Stimulated activated CD4-positive, alpha-beta T cell treated with anti-CD3 and anti-CD28 coated beads, Interleukin-1b, Interleukin-23, amount 100 ng/mL, for 24 hours (primary cell): ENCODE data around the gene GTF2H3.
"Not testable (repeated sequence)": the region's sequence is repeated elsewhere in the genome, so short reads cannot be mapped to it uniquely, and the experiment has no call there.

Experiments used
- DNase-seq, 4 experiments: peaks; one replicate each; pipeline ENCODE4 v3.0.0-alpha.2; 2020; ENCODE audit warnings: low read depth in 4 of 4, low spot score in 1 of 4

The GTF2H3 gene

GRCh38 chr12:123633379-123634141 is at the start of gene GTF2H3, which contains the start of gene EIF2B1:
GTF2H3 (plus strand) TSS chr12:123633829; CDS start chr12:123633860, 31 bp downstream.
EIF2B1 (minus strand) TSS chr12:123633686; CDS start chr12:123633557, 129 bp downstream.
- peak; percentile 89 to 95 (median 93) for DNase-seq

- DNase-seq, result no peak
These were observed 41.7 kb upstream of the GTF2H3 start for GRCh38 chr12:123591702-123592481.

GRCh38 chr12:123595729-123596128 is 37.9 kb upstream of the GTF2H3 start:
- no peak for DNase-seq

- no peak for DNase-seq
These were observed 36.5 kb upstream of the GTF2H3 start for GRCh38 chr12:123597100-123597499.

GRCh38 chr12:123598522-123598921 is 35.1 kb upstream of the GTF2H3 start:
- DNase-seq, result no peak

- DNase-seq, result no peak
These were observed 34.3 kb upstream of the GTF2H3 start for GRCh38 chr12:123599310-123599709.

- no peak for DNase-seq
These were observed 33.9 kb upstream of the GTF2H3 start for GRCh38 chr12:123599721-123600120.

- DNase-seq, result peak; percentile 63 to 76 (median 75)
These were observed 31.8 kb upstream of the GTF2H3 start, which contains the start of gene DDX55 for GRCh38 chr12:123601602-123602489. DDX55 (plus strand) TSS chr12:123602099; CDS start chr12:123602149, 50 bp downstream.

- DNase-seq, result no peak
These were observed 30.9 kb upstream of the GTF2H3 start for GRCh38 chr12:123602651-123603195.

GRCh38 chr12:123603495-123603894 is 30.1 kb upstream of the GTF2H3 start:
- not testable (repeated sequence) for DNase-seq

- DNase-seq, result no peak
These were observed 25.9 kb upstream of the GTF2H3 start for GRCh38 chr12:123607756-123608155.

GRCh38 chr12:123608182-123608581 is 25.4 kb upstream of the GTF2H3 start:
- DNase-seq, result no peak

- DNase-seq, result no peak
These were observed 19.5 kb upstream of the GTF2H3 start for GRCh38 chr12:123614110-123614509.

GRCh38 chr12:123614531-123614930 is 19.1 kb upstream of the GTF2H3 start:
- DNase-seq, result no peak

GRCh38 chr12:123617144-123617543 is 16.5 kb upstream of the GTF2H3 start:
- DNase-seq, result no peak

GRCh38 chr12:123617580-123617979 is 16.0 kb upstream of the GTF2H3 start:
- no peak for DNase-seq

- DNase-seq, result no peak
These were observed 12.5 kb upstream of the GTF2H3 start for GRCh38 chr12:123621101-123621500.

- no peak for DNase-seq
These were observed 11.8 kb upstream of the GTF2H3 start for GRCh38 chr12:123621619-123622530.

- DNase-seq, result no peak
These were observed 523 bp downstream of the GTF2H3 start for GRCh38 chr12:123634142-123634561.

- DNase-seq, result no peak
These were observed 10.3 kb downstream of the GTF2H3 start for GRCh38 chr12:123643911-123644310.
